GM21360 (cell line): ENCODE results near the gene SLC25A12.
"Not testable (repeated sequence)": the region's sequence is repeated elsewhere in the genome, so short reads cannot be mapped to it uniquely, and the experiment has no call there.

ENCODE experiments used
- ATAC-seq: cut with Tn5 transposase; IDR thresholded peaks from one replicate; pipeline ENCODE4 v1.9.1; 2021; ENCODE audit warnings: mild to moderate bottlenecking, moderate library complexity; ENCODE audit not compliant: unreplicated experiment

Gene SLC25A12

GRCh38 chr2:171830039-171830438 lies 64.0 kb downstream of the SLC25A12 start:
- no peak for ATAC-seq

GRCh38 chr2:171824086-171824485 lies 70.0 kb downstream of the SLC25A12 start:
- no peak for ATAC-seq

- ATAC-seq, result no peak
These were observed 71.3 kb downstream of the SLC25A12 start for GRCh38 chr2:171822525-171823322.

GRCh38 chr2:171819453-171819852 lies 74.6 kb downstream of the SLC25A12 start:
- ATAC-seq, result no peak

GRCh38 chr2:171814883-171815282 lies 79.2 kb downstream of the SLC25A12 start:
- no peak for ATAC-seq

GRCh38 chr2:171814174-171814573 lies 79.9 kb downstream of the SLC25A12 start:
- ATAC-seq, result no peak

- ATAC-seq, result no peak
These were observed 80.3 kb downstream of the SLC25A12 start for GRCh38 chr2:171813729-171814128.

- ATAC-seq, result no peak
These were observed 80.9 kb downstream of the SLC25A12 start for GRCh38 chr2:171813126-171813525.

GRCh38 chr2:171811245-171811628 lies 82.8 kb downstream of the SLC25A12 start:
- ATAC-seq, result no peak

GRCh38 chr2:171810422-171811244 lies 83.4 kb downstream of the SLC25A12 start:
- no peak for ATAC-seq

- ATAC-seq, result not testable (repeated sequence)
These were observed 85.2 kb downstream of the SLC25A12 start for GRCh38 chr2:171808885-171809284.

- ATAC-seq, result no peak
These were observed 86.1 kb downstream of the SLC25A12 start for GRCh38 chr2:171807831-171808393.

- no peak for ATAC-seq
These were observed 86.9 kb downstream of the SLC25A12 start for GRCh38 chr2:171807119-171807518.

GRCh38 chr2:171804456-171804855 lies 89.6 kb downstream of the SLC25A12 start:
- ATAC-seq, result no peak

- ATAC-seq, result no peak
These were observed 90.3 kb downstream of the SLC25A12 start for GRCh38 chr2:171803757-171804156.

- no peak for ATAC-seq
These were observed 93.4 kb downstream of the SLC25A12 start for GRCh38 chr2:171800639-171801038.

GRCh38 chr2:171798156-171798820 lies 95.8 kb downstream of the SLC25A12 start:
- no peak for ATAC-seq

GRCh38 chr2:171794918-171795317 lies 99.1 kb downstream of the SLC25A12 start:
- no peak for ATAC-seq

GRCh38 chr2:171793691-171794678 lies 100.1 kb downstream of the SLC25A12 start:
- no peak for ATAC-seq
